ENCODE data around the gene CLN3.
"Not testable (repeated sequence)": the region's sequence is repeated elsewhere in the genome, so short reads cannot be mapped to it uniquely, and the experiment has no call there.

CLN3 gene

GRCh38 chr16:28513484-28514181 lies 21.8 kb upstream of the CLN3 start:
- H3K4me1 ChIP-seq = peaks cover under 1% of the 10 kb centered on the region; the same call in 1 of the 2 replicates
- H3K4me2 ChIP-seq = no peak overlapping the region
- H3K9me3 ChIP-seq = no peaks in the 10 kb centered on the region
- H3K4me3 ChIP-seq = no peak overlapping the region
- H3K27me3 ChIP-seq = no peaks in the 10 kb centered on the region
- no peak overlapping the region for H3K9ac ChIP-seq
- TF ChIP-seq Cebpa-rat (IDR thresholded peaks at IDR 0.05) = no peak
- H4K20me1 ChIP-seq = no peaks in the 10 kb centered on the region
- H3K36me3 ChIP-seq = no peaks in the 10 kb centered on the region
- no peak overlapping the region for H3K27ac ChIP-seq

- no peak overlapping the region for H3K27ac ChIP-seq
- no peak overlapping the region for H3K4me2 ChIP-seq
- peaks cover 16% of the 10 kb centered on the region for H3K4me1 ChIP-seq
- no peaks in the 10 kb centered on the region for H3K27me3 ChIP-seq
- TF ChIP-seq Cebpa-rat (IDR thresholded peaks at IDR 0.05) = no peak
- H4K20me1 ChIP-seq = no peaks in the 10 kb centered on the region
- no peaks in the 10 kb centered on the region for H3K36me3 ChIP-seq
- H3K9me3 ChIP-seq = no peaks in the 10 kb centered on the region
- H3K4me3 ChIP-seq = no peak overlapping the region
- no peak overlapping the region for H3K9ac ChIP-seq
Observed at GRCh38 chr16:28511801-28512789, 20.2 kb upstream of the CLN3 start.

- no peak for TF ChIP-seq Cebpa-rat (IDR thresholded peaks at IDR 0.05)
- H3K4me1 ChIP-seq = peaks cover 22% of the 10 kb centered on the region
- H3K36me3 ChIP-seq = no peaks in the 10 kb centered on the region
- H3K27ac ChIP-seq = no peak overlapping the region
- H3K4me2 ChIP-seq = no peak overlapping the region
- no peaks in the 10 kb centered on the region for H3K27me3 ChIP-seq
- no peak overlapping the region for H3K4me3 ChIP-seq
- no peak overlapping the region for H3K9ac ChIP-seq
- no peaks in the 10 kb centered on the region for H4K20me1 ChIP-seq
- no peaks in the 10 kb centered on the region for H3K9me3 ChIP-seq
Observed at GRCh38 chr16:28511031-28511430, 19.2 kb upstream of the CLN3 start.

- Histone ChIP-seq H3K36me3 (no peaks in the 10 kb centered on the region), H3K27ac (no peak overlapping the region), H3K9ac (no peak overlapping the region), H3K27me3 (no peaks in the 10 kb centered on the region), H3K9me3 (no peaks in the 10 kb centered on the region), H3K4me3 (no peak overlapping the region), H3K4me1 (peaks cover 37% of the 10 kb centered on the region), H4K20me1 (no peaks in the 10 kb centered on the region), H3K4me2 (no peak overlapping the region)
- TF ChIP-seq Cebpa-rat (IDR thresholded peaks at IDR 0.05) = no peak
Observed at GRCh38 chr16:28505489-28506137, 13.7 kb upstream of the CLN3 start.

GRCh38 chr16:28504707-28505404 lies 13.0 kb upstream of the CLN3 start:
- Histone ChIP-seq H3K4me3 (no peak overlapping the region), H3K9ac (no peak overlapping the region), H3K4me1 (peaks cover 45% of the 10 kb centered on the region), H3K27me3 (no peaks in the 10 kb centered on the region), H4K20me1 (no peaks in the 10 kb centered on the region), H3K9me3 (no peaks in the 10 kb centered on the region), H3K27ac (no peak overlapping the region), H3K4me2 (no peak overlapping the region), H3K36me3 (no peaks in the 10 kb centered on the region)
- TF ChIP-seq Cebpa-rat (IDR thresholded peaks at IDR 0.05) = no peak

GRCh38 chr16:28503470-28504259 lies 11.8 kb upstream of the CLN3 start:
- H3K4me3 ChIP-seq = no peak overlapping the region
- H3K36me3 ChIP-seq = no peaks in the 10 kb centered on the region
- H3K9me3 ChIP-seq = no peaks in the 10 kb centered on the region
- no peaks in the 10 kb centered on the region for H4K20me1 ChIP-seq
- H3K27ac ChIP-seq = no peak overlapping the region
- H3K4me2 ChIP-seq = no peak overlapping the region
- TF ChIP-seq Cebpa-rat (IDR thresholded peaks at IDR 0.05) = no peak
- peaks cover 54% of the 10 kb centered on the region for H3K4me1 ChIP-seq
- H3K27me3 ChIP-seq = no peaks in the 10 kb centered on the region
- no peak overlapping the region for H3K9ac ChIP-seq

- H3K4me1 ChIP-seq = peaks cover 40% of the 10 kb centered on the region
- no peaks in the 10 kb centered on the region for H3K36me3 ChIP-seq
- no peak for TF ChIP-seq Cebpa-rat (IDR thresholded peaks at IDR 0.05)
- H3K4me2 ChIP-seq = no peak overlapping the region
- no peak overlapping the region for H3K4me3 ChIP-seq
- no peaks in the 10 kb centered on the region for H4K20me1 ChIP-seq
- no peaks in the 10 kb centered on the region for H3K27me3 ChIP-seq
- no peak overlapping the region for H3K27ac ChIP-seq
- H3K9me3 ChIP-seq = no peaks in the 10 kb centered on the region
- no peak overlapping the region for H3K9ac ChIP-seq
Observed at GRCh38 chr16:28502290-28502689, 10.4 kb upstream of the CLN3 start.

- no peak overlapping the region for H3K27ac ChIP-seq
- H3K4me1 ChIP-seq = peaks cover 32% of the 10 kb centered on the region
- no peaks in the 10 kb centered on the region for H3K27me3 ChIP-seq
- no peaks in the 10 kb centered on the region for H3K9me3 ChIP-seq
- H3K4me3 ChIP-seq = no peak overlapping the region
- no peak for TF ChIP-seq Cebpa-rat (IDR thresholded peaks at IDR 0.05)
- H3K36me3 ChIP-seq = no peaks in the 10 kb centered on the region
- H3K4me2 ChIP-seq = 0 out of 2 replicates have a peak overlapping the region, but pooled peaks have one; percentile 40
- no peaks in the 10 kb centered on the region for H4K20me1 ChIP-seq
- H3K9ac ChIP-seq = no peak overlapping the region
Observed at GRCh38 chr16:28501258-28502232, 9.7 kb upstream of the CLN3 start.

- not testable (repeated sequence) for H4K20me1 ChIP-seq, H3K9me3 ChIP-seq, H3K4me3 ChIP-seq, H3K9ac ChIP-seq, H3K36me3 ChIP-seq, H3K27me3 ChIP-seq
- Histone ChIP-seq H3K27ac (peak overlapping the region; percentile 49; the same call in 1 of the 2 replicates), H3K4me2 (peak overlapping the region; percentile 40), H3K4me1 (peaks cover 34% of the 10 kb centered on the region)
Observed at GRCh38 chr16:28500476-28501180, 8.8 kb upstream of the CLN3 start.

All from BLaER1 (cell line).